Astrocyte of the hippocampus (primary cell): ENCODE data around the gene CD1B.
"Not testable (repeated sequence)": the region's sequence is repeated elsewhere in the genome, so short reads cannot be mapped to it uniquely, and the experiment has no call there.

ENCODE experiments used
- DNase-seq: peaks from one replicate; pipeline ENCODE4 v3.0.0; 2011; ENCODE audit warnings: low read depth, low spot score

The CD1B gene

GRCh38 chr1:158331481-158332150 is at the start of gene CD1B:
TSS of gene CD1B (minus strand) at chr1:158331531. CDS start at chr1:158331423, 108 bp downstream.
- DNase-seq, result no peak

- no peak for DNase-seq
These were observed 43.5 kb upstream of the CD1B start for GRCh38 chr1:158374860-158375259.

GRCh38 chr1:158374101-158374500 is 42.8 kb upstream of the CD1B start:
- not testable (repeated sequence) for DNase-seq

GRCh38 chr1:158371188-158371953 is 40.0 kb upstream of the CD1B start:
- no peak for DNase-seq

- no peak for DNase-seq
These were observed 35.5 kb upstream of the CD1B start for GRCh38 chr1:158366783-158367182.

- DNase-seq, result no peak
These were observed 31.6 kb upstream of the CD1B start for GRCh38 chr1:158362941-158363340.

GRCh38 chr1:158362482-158362881 is 31.2 kb upstream of the CD1B start:
- no peak for DNase-seq

GRCh38 chr1:158357441-158357840 is 26.1 kb upstream of the CD1B start:
- DNase-seq, result no peak

- DNase-seq, result no peak
These were observed 25.3 kb upstream of the CD1B start for GRCh38 chr1:158356616-158357015.

- no peak for DNase-seq
These were observed 24.5 kb upstream of the CD1B start for GRCh38 chr1:158355773-158356285.

- no peak for DNase-seq
These were observed 22.9 kb upstream of the CD1B start for GRCh38 chr1:158354255-158354654.

GRCh38 chr1:158353303-158354075 is 22.2 kb upstream of the CD1B start, which contains the start of gene CD1E:
TSS of gene CD1E (plus strand) at chr1:158353894. CDS start at chr1:158353989, 95 bp downstream.
- no peak for DNase-seq

- DNase-seq, result not testable (repeated sequence)
These were observed 17.6 kb upstream of the CD1B start for GRCh38 chr1:158348946-158349345.

- not testable (repeated sequence) for DNase-seq
These were observed 5.1 kb upstream of the CD1B start for GRCh38 chr1:158336413-158336812.

- DNase-seq, result no peak
These were observed 3.8 kb upstream of the CD1B start for GRCh38 chr1:158335213-158335532.

GRCh38 chr1:158334526-158335212 is 3.3 kb upstream of the CD1B start:
- DNase-seq, result no peak

- DNase-seq, result no peak
These were observed 2.2 kb upstream of the CD1B start for GRCh38 chr1:158333405-158334155.

- no peak for DNase-seq
These were observed 265 bp downstream of the CD1B start for GRCh38 chr1:158331106-158331425.

GRCh38 chr1:158330391-158331105 is 783 bp downstream of the CD1B start:
- DNase-seq, result no peak

- DNase-seq, result no peak
These were observed 1.6 kb downstream of the CD1B start for GRCh38 chr1:158329733-158330132.
